ENCODE data around the gene ZNF554. TPM values are rescaled to one million over a fixed set of nuclear protein-coding genes. Genes with fewer than 3 reads are reported as not detected.
A peak's percentile ranks its signal among the peaks of the same experiment; 100 is the strongest.

The ZNF554 gene
- 1 to 10 TPM; 7.4 to 9.9 (median 9.2) TPM for polyA plus RNA-seq (ENCODE audit: insufficient read length in 4 of 4)

- DNase-seq (ENCODE audit: low read depth in 4 of 4, low spot score in 3 of 4) = peak; percentile 90 to 93 (median 90)
Measured at GRCh38 chr19:2819540-2820111, at the start of gene ZNF554. Gene ZNF554, plus strand, starts transcription at chr19:2819868. Its CDS starts 204 bp downstream, at chr19:2820072.

GRCh38 chr19:2770055-2771013, 49.3 kb upstream of the ZNF554 start:
- DNase-seq (ENCODE audit: low read depth in 4 of 4, low spot score in 3 of 4) = peak in 1 of 4 donors; percentile 68

GRCh38 chr19:2771786-2772674, 47.6 kb upstream of the ZNF554 start:
- no peak for DNase-seq (ENCODE audit: low read depth in 4 of 4, low spot score in 3 of 4)

- no peak for DNase-seq (ENCODE audit: low read depth in 4 of 4, low spot score in 3 of 4)
Measured at GRCh38 chr19:2774083-2774679, 45.5 kb upstream of the ZNF554 start.

- no peak for DNase-seq (ENCODE audit: low read depth in 4 of 4, low spot score in 3 of 4)
Measured at GRCh38 chr19:2774953-2775555, 44.6 kb upstream of the ZNF554 start.

- DNase-seq (ENCODE audit: low read depth in 4 of 4, low spot score in 3 of 4) = no peak
Measured at GRCh38 chr19:2775556-2776430, 43.9 kb upstream of the ZNF554 start.

GRCh38 chr19:2777952-2778683, 41.5 kb upstream of the ZNF554 start:
- DNase-seq (ENCODE audit: low read depth in 4 of 4, low spot score in 3 of 4) = no peak

- DNase-seq (ENCODE audit: low read depth in 4 of 4, low spot score in 3 of 4) = no peak
Measured at GRCh38 chr19:2779121-2779740, 40.4 kb upstream of the ZNF554 start.

GRCh38 chr19:2780284-2780683, 39.4 kb upstream of the ZNF554 start:
- no peak for DNase-seq (ENCODE audit: low read depth in 4 of 4, low spot score in 3 of 4)

GRCh38 chr19:2782329-2782935, 37.2 kb upstream of the ZNF554 start:
- DNase-seq (ENCODE audit: low read depth in 4 of 4, low spot score in 3 of 4) = no peak

- peak; percentile 97 to 99 (median 98) for DNase-seq (ENCODE audit: low read depth in 4 of 4, low spot score in 3 of 4)
Measured at GRCh38 chr19:2782936-2783780, 36.5 kb upstream of the ZNF554 start, which contains the start of gene SGTA. Gene SGTA, minus strand, starts transcription at chr19:2783273. Its CDS starts 14,205 bp downstream, at chr19:2769068.

GRCh38 chr19:2783781-2784145, 35.9 kb upstream of the ZNF554 start:
- no peak for DNase-seq (ENCODE audit: low read depth in 4 of 4, low spot score in 3 of 4)

- peak; percentile 95 to 97 (median 96) for DNase-seq (ENCODE audit: low read depth in 4 of 4, low spot score in 3 of 4)
Measured at GRCh38 chr19:2785244-2785997, 34.2 kb upstream of the ZNF554 start, which contains the start of gene THOP1. Gene THOP1, plus strand, starts transcription at chr19:2785503. Its CDS starts 160 bp downstream, at chr19:2785663.

- no peak for DNase-seq (ENCODE audit: low read depth in 4 of 4, low spot score in 3 of 4)
Measured at GRCh38 chr19:2787115-2787514, 32.6 kb upstream of the ZNF554 start.

GRCh38 chr19:2788237-2788636, 31.4 kb upstream of the ZNF554 start:
- no peak for DNase-seq (ENCODE audit: low read depth in 4 of 4, low spot score in 3 of 4)

- no peak for DNase-seq (ENCODE audit: low read depth in 4 of 4, low spot score in 3 of 4)
Measured at GRCh38 chr19:2790194-2790556, 29.5 kb upstream of the ZNF554 start.

Data from left renal pelvis (tissue), 4 donors.